C4-2B (cell line): ENCODE results near the gene SLC24A3.

Experiments used
- ZFX ChIP-seq: fragments of 450-650 bp; IDR thresholded peaks from 2 replicates; pipeline ENCODE4 v1.6.1; 2017
- TF ChIP-seq, protein P1 (sequence below): fragments of 450-650 bp; conservative IDR thresholded peaks from 2 replicates; pipeline ENCODE4 v1.5.1; 2017; ENCODE audit warnings: mild to moderate bottlenecking

DNA sequence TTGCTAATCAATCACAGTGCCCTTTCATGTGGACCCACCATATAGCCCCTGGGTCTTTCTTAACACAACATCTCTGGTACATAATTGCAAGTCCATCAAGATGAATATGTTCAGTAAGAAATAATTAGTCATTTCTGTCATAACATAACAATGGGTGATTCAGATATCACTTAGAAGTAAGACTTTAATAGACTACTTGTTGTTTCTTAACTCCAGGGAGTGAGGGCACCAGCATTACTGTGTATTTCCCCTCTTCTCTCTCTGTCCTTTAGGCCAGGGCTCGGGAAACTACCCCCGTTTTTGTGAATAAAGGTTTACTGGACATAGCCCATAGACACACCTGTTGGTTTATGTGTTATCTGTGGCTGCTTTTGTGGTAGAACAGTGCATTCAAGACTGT lies 123.5 kb downstream of the SLC24A3 start:
- TF ChIP-seq, protein P1, sequence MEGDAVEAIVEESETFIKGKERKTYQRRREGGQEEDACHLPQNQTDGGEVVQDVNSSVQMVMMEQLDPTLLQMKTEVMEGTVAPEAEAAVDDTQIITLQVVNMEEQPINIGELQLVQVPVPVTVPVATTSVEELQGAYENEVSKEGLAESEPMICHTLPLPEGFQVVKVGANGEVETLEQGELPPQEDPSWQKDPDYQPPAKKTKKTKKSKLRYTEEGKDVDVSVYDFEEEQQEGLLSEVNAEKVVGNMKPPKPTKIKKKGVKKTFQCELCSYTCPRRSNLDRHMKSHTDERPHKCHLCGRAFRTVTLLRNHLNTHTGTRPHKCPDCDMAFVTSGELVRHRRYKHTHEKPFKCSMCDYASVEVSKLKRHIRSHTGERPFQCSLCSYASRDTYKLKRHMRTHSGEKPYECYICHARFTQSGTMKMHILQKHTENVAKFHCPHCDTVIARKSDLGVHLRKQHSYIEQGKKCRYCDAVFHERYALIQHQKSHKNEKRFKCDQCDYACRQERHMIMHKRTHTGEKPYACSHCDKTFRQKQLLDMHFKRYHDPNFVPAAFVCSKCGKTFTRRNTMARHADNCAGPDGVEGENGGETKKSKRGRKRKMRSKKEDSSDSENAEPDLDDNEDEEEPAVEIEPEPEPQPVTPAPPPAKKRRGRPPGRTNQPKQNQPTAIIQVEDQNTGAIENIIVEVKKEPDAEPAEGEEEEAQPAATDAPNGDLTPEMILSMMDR = no peak
- TF ChIP-seq ZFX = no peak
